Tibial artery (tissue), 4 donors: ENCODE data around the gene TMEM54.

ENCODE experiments used
- DNase-seq, 2 donors: peaks; one replicate each; pipeline ENCODE4 v3.0.0-alpha.2; 2019
- H3K27ac ChIP-seq, 2 donors: fragments of 200-600 bp; sonication (generic) in 1 of 2; 1 replicate in 1 of 2; 2 replicates in 1 of 2; pipeline ENCODE4 v1.5.1; 2018 to 2019; ENCODE audit warnings: mild to moderate bottlenecking in 1 of 2
- H3K27me3 ChIP-seq, 2 donors: fragments of 200-600 bp; sonication (generic) in 1 of 2; one replicate each; pipeline versions ENCODE4 v1.5.1 to v1.6.0; 2016 to 2019
- H3K36me3 ChIP-seq, 3 donors: fragments of 200-600 bp; sonication (generic) in 2 of 3; one replicate each; pipeline ENCODE4 v1.5.1; 2016 to 2019; ENCODE audit warnings: mild to moderate bottlenecking in 2 of 3
- H3K4me1 ChIP-seq, 4 donors: fragments of 200-600 bp; sonication (generic) in 2 of 4; 1 replicate in 3 of 4; 2 replicates in 1 of 4; pipeline ENCODE4 v1.5.1; 2016 to 2019
- H3K4me3 ChIP-seq, 2 donors: fragments of 200-600 bp; sonication (generic) in 1 of 2; 1 replicate in 1 of 2; 2 replicates in 1 of 2; pipeline ENCODE4 v1.5.1; 2018 to 2019; ENCODE audit warnings: mild to moderate bottlenecking in 2 of 2
- H3K9me3 ChIP-seq, 3 donors: fragments of 200-600 bp; sonication (generic) in 1 of 3; one replicate each; pipeline ENCODE4 v1.5.1; 2016 to 2019
- CTCF ChIP-seq, 2 experiments: fragments of 200-600 bp in 1 of 2; fragments of 450-650 bp in 1 of 2; IDR thresholded peaks; one replicate each; pipeline ENCODE4 v1.5.1; 2017 to 2019; ENCODE audit warnings: antibody characterized with exemption in 2 of 2, mild to moderate bottlenecking in 1 of 2, moderate library complexity in 1 of 2
- intact Hi-C: fragments of 100-400 bp; cut with DNase I; formaldehyde crosslinking; loops from one replicate; pipeline ENCODE4 v1.15.0; 2023; ENCODE audit warnings: low total_unique reads

TMEM54 gene

GRCh38 chr1:32946413-32946812 lies 45.2 kb upstream of the TMEM54 start:
- TF ChIP-seq CTCF (IDR thresholded peaks at IDR 0.05): no peak
- no peak for DNase-seq
- Histone ChIP-seq H3K36me3 (peaks cover 29 to 51% (median 34%) of the 10 kb centered on the region in 3 donors), H3K27me3 (no peaks in the 10 kb centered on the region), H3K27ac (peak overlapping the region; percentile 68 to 78), H3K4me3 (no peak overlapping the region), H3K9me3 (no peaks in the 10 kb centered on the region), H3K4me1 (peaks cover 0 to 64% (median 40%) of the 10 kb centered on the region in 4 donors)
- intact Hi-C loops: no loop called here

GRCh38 chr1:32944180-32944579 lies 43.0 kb upstream of the TMEM54 start:
- Histone ChIP-seq H3K27me3 (no peaks in the 10 kb centered on the region), H3K4me3 (no peak overlapping the region), H3K36me3 (peaks cover 38 to 69% (median 40%) of the 10 kb centered on the region in 3 donors), H3K27ac (no peak overlapping the region), H3K4me1 (peaks cover 0 to 49% (median 32%) of the 10 kb centered on the region in 4 donors), H3K9me3 (no peaks in the 10 kb centered on the region)
- intact Hi-C loops: no loop called here
- no peak for DNase-seq
- no peak for TF ChIP-seq CTCF (IDR thresholded peaks at IDR 0.05)

GRCh38 chr1:32939655-32940371 lies 38.6 kb upstream of the TMEM54 start:
- no peaks in the 10 kb centered on the region for H3K9me3 ChIP-seq
- DNase-seq: peak in 1 of 2 donors; percentile 48
- intact Hi-C loops: loop anchor here (10.0 kb wide), 1 partner anchor 145 kb away; the partner anchor contains the start of gene AZIN2
- peaks cover 0 to 9% (median 3%) of the 10 kb centered on the region in 4 donors for H3K4me1 ChIP-seq
- H3K27ac ChIP-seq: no peak overlapping the region
- TF ChIP-seq CTCF (IDR thresholded peaks at IDR 0.05): no peak
- no peaks in the 10 kb centered on the region for H3K27me3 ChIP-seq
- H3K36me3 ChIP-seq: peaks cover 52 to 90% (median 68%) of the 10 kb centered on the region in 3 donors
- H3K4me3 ChIP-seq: no peak overlapping the region

GRCh38 chr1:32937061-32937460 lies 35.9 kb upstream of the TMEM54 start:
- Histone ChIP-seq H3K4me1 (peaks cover 0 to 13% (median 4%) of the 10 kb centered on the region in 4 donors), H3K27ac (no peak overlapping the region)

GRCh38 chr1:32934535-32934934 lies 33.3 kb upstream of the TMEM54 start:
- peaks cover 15 to 39% (median 35%) of the 10 kb centered on the region in 3 donors for H3K36me3 ChIP-seq
- no peaks in the 10 kb centered on the region for H3K27me3 ChIP-seq
- TF ChIP-seq CTCF (IDR thresholded peaks at IDR 0.05): no peak
- intact Hi-C loops: loop anchor here (5.0 to 10.0 kb wide), 3 partner anchors 73 to 150 kb away; partner anchors contain the start of gene AZIN2
- no peak overlapping the region for H3K4me3 ChIP-seq
- peaks cover 0 to 6% (median 1%) of the 10 kb centered on the region in 4 donors for H3K4me1 ChIP-seq
- no peak for DNase-seq
- no peaks in the 10 kb centered on the region for H3K9me3 ChIP-seq
- no peak overlapping the region for H3K27ac ChIP-seq

More at GRCh38 chr1:32937061-32937460, 35.9 kb upstream of the TMEM54 start:
- no peak for TF ChIP-seq CTCF (IDR thresholded peaks at IDR 0.05)
- DNase-seq: no peak
- Histone ChIP-seq H3K36me3 (peaks cover 27 to 64% (median 51%) of the 10 kb centered on the region in 3 donors), H3K4me3 (no peak overlapping the region), H3K27me3 (no peaks in the 10 kb centered on the region), H3K9me3 (no peaks in the 10 kb centered on the region)
- intact Hi-C loops: loop anchor here (10.0 kb wide), 1 partner anchor 148 kb away; the partner anchor contains the start of gene AZIN2
